Middle frontal gyrus (tissue), 1 donor: Measurements from ENCODE around the gene MANSC4.

ENCODE experiments used
- DNase-seq: peaks from one replicate; pipeline ENCODE4 v3.0.0-alpha.2; 2015; ENCODE audit warnings: low spot score; ENCODE audit errors: extremely low spot score

The MANSC4 gene

DNA sequence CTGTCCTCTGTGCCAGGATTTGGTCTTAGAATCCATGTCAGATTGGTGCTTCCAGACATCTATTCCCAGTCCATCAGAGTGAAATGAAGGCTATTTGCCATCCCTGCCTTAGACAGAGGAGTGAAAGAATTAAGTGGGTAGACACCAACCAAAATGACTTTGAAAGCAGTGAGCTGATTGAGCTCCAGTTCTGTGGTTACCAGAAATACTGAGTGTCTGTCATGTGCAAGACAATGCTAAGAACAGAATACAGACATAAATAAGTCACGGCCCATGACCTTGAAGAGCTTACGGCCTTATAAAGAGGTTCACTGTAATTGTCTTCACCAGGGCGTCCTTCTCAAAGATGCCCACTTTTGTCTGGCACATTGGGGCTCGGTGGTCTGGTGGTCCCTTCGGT is 21.6 kb upstream of the MANSC4 start:
- DNase-seq = no peak

GRCh38 chr12:27800819-27801218 is 20.8 kb upstream of the MANSC4 start:
- no peak for DNase-seq

- DNase-seq = no peak
These were observed 17.4 kb upstream of the MANSC4 start for GRCh38 chr12:27797301-27798025.

- no peak for DNase-seq
These were observed 16.1 kb upstream of the MANSC4 start for GRCh38 chr12:27796128-27796527.

- no peak for DNase-seq
These were observed 15.0 kb upstream of the MANSC4 start for GRCh38 chr12:27794818-27795584.

DNA sequence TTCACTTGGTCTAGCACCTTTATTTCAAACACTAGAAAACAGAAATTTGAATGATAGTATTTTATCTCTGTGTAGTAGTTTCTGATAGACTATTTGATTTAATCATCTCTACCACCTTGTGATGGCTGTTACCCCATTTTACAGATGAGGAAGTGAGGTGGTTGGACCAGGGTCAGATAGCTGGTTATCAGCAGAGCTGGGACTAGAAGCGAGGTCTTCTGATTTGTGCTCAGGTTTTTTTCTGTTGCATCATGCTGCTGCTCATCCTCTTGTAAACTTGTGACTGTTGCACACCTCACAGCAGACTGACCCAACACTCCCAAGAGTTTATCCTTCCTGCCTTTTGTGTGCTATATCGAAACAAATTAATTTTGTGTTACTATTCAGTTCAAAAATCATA is 10.1 kb upstream of the MANSC4 start:
- DNase-seq = no peak

GRCh38 chr12:27787559-27787958 is 7.5 kb upstream of the MANSC4 start:
- DNase-seq = no peak

- no peak for DNase-seq
These were observed 6.0 kb upstream of the MANSC4 start for GRCh38 chr12:27785882-27786570.

DNA sequence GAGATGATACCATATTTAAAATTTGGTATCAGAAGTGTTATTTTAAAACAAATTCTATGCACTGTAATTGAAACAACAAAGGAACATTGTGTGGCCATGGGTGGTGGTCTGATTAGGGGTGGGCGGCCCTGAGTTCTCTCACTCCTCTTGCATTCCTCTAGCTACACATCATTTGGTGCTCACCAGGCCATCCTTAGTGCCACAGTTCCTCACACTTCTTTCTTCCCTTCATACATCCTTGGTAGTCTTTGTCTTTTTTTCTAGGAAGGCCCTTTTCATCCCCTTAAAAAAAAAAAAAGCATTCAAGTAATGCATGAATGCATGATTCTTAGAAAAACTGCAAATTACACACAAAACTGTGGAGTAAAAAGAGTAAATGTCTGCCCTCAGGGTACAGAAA is 2.4 kb upstream of the MANSC4 start:
- no peak for DNase-seq

DNA sequence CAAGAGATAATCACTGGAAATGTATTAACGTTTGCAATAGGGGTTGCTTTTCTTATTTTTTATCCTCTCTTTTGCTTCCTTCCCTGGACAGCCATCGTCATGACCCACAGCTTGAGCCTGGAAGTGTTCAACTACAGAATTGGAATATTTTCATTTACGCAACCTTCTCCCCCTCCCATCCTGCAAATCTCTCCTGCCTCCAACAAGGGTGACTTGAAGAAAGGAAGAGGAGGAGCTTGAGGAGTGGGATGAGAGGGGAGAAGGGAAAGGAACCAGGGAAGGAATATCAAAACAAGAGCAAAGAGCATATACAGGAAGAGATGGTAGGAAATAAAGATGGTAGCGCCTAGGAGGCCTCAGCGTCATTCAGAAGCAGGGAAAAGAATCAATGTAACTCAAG is 1.6 kb upstream of the MANSC4 start:
- no peak for DNase-seq

GRCh38 chr12:27780612-27781408 is 774 bp upstream of the MANSC4 start:
- DNase-seq = no peak

DNA sequence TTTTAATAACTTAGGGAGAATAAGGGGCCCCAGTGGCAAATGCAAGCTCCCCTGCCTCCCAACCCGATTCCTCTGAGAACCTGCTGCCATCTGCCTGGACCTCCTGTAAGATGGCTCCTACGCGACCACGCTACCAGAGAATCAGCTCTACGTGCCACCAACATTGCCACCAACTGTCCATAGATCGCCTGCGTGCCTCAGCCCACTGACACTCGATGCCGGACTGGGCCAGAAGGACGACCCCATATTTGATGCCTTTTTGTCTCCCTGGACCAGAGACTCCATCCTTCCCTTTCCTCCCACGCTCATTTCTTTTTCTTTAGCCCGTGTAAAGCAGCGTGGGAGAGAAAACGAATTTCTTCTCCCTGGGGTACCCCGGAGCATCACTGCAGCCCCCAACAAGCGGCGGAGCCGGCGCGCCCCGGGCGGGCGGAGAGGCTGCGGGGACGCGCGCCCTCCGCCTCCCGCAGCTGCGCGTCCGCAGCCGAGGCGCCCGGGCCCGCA is 568 bp downstream of the MANSC4 start:
- DNase-seq = no peak

- no peak for DNase-seq
These were observed 1.8 kb downstream of the MANSC4 start for GRCh38 chr12:27778206-27778605.

- no peak for DNase-seq
These were observed 2.9 kb downstream of the MANSC4 start for GRCh38 chr12:27777141-27777540.

- DNase-seq = no peak
These were observed 7.5 kb downstream of the MANSC4 start for GRCh38 chr12:27772328-27773049.

DNA sequence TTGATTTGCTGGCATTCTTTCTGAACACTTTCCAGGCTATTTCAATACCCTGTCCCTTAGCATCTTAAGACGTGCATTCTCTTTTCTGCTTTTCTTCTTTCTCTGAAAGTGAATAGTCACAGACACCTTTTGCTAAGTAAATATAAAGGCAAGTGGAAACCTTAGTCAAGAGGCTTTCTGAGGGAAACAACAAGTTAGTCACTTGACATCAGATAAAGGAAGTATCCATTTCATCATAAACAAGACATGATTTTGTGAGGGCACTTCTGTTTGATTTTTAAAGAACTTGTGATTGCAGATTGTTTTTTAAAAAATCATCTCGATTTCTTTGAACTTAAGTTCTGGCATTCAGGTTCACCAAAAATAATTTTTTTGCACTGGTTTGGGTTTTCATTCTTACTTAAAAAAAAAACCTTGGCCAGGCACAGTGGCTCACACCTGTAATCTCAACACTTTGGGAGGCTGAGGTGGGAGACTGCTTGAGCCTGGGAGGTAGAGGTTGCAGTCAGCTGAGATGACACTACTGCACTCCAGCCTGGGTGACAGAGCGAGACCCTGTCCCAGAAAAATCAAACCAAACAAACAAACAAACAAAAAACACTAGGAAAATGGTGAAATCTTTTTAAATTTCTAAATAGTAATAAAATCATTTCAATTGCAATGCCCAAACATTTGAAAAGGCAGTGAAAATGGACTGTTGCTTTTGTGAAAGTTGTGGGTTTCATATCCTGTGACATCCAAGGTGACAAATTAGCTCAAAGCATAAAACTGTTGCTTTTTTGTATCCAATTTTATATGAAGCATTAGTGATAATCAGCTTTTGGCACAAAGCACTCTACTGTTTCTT is 8.3 kb downstream of the MANSC4 start:
- DNase-seq = no peak

- DNase-seq = no peak
These were observed 10.8 kb downstream of the MANSC4 start for GRCh38 chr12:27769142-27769673.

GRCh38 chr12:27766587-27766986 is 13.4 kb downstream of the MANSC4 start:
- DNase-seq = no peak

- DNase-seq = no peak
These were observed 17.3 kb downstream of the MANSC4 start for GRCh38 chr12:27762757-27763156.
